ENCODE measurements around the gene PDLIM4. TPM values are rescaled to one million over a fixed set of nuclear protein-coding genes. Genes with fewer than 3 reads are reported as not detected.

Gene PDLIM4
- total RNA-seq, 6 experiments from 2014 or later = 0.24 to 0.95 (median 0.40) TPM; not detected in 2

DNA sequence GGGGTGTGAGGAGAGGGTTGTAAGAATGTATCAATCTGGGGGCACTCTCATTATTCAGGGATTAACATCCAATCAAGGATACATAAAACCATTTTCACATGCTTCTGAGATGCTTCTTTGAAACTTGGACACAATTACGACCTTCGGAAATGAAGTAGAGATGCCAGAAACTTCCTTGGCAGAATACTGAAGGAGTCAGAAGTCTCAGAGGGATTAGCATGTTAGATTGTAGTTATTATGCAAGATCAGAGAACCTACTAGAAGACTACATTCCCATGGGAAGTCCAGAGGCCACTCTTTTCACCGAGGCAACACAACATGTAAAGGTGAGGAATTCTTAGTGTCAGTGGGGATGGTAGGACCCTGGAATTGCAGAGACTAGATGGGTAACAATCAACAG, 31.6 kb downstream of the PDLIM4 start:
- intact Hi-C loops (cut with DNase I) = no loop called here
- no peak for DNase-seq
- WGBS (ENCODE audit: insufficient coverage, low coverage, low lambda C conversion rate, missing lambda C conversion rate) = 86% methylated on average over 3 of the region's 3 CpGs
- Histone ChIP-seq H3K9me3 (no peaks in the 10 kb centered on the region), H3K36me3 (no peaks in the 10 kb centered on the region), H3K4me3 (no peak overlapping the region), H3K27me3 (no peaks in the 10 kb centered on the region), H3K27ac (no peak overlapping the region), H3K4me1 (peaks cover 0 to 4% (median 0%) of the 10 kb centered on the region in 4 donors)
- TF ChIP-seq POLR2A (IDR thresholded peaks at IDR 0.05) = no peak
- TF ChIP-seq, protein P1, sequence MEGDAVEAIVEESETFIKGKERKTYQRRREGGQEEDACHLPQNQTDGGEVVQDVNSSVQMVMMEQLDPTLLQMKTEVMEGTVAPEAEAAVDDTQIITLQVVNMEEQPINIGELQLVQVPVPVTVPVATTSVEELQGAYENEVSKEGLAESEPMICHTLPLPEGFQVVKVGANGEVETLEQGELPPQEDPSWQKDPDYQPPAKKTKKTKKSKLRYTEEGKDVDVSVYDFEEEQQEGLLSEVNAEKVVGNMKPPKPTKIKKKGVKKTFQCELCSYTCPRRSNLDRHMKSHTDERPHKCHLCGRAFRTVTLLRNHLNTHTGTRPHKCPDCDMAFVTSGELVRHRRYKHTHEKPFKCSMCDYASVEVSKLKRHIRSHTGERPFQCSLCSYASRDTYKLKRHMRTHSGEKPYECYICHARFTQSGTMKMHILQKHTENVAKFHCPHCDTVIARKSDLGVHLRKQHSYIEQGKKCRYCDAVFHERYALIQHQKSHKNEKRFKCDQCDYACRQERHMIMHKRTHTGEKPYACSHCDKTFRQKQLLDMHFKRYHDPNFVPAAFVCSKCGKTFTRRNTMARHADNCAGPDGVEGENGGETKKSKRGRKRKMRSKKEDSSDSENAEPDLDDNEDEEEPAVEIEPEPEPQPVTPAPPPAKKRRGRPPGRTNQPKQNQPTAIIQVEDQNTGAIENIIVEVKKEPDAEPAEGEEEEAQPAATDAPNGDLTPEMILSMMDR (IDR thresholded peaks at IDR 0.05) = no peak
- no peak for ATAC-seq

DNA sequence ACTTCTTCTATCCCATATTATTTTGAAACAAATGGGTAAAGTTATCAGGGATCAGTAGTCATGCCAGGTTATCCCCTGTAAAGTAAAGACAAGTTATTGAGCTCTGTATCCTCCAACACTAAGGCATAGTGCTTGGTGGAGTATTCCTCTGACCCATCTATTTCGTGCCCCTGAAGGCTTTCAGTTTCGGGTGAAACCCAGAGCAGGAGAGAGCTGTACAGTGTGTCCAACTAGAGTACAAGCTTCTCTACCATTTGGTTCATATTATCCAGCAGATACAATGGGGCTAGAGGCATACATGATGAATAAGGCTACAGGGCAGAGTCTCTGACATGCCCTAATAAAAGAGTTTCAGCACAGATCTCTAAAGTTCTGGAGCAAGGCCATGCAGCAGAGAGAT, 33.5 kb downstream of the PDLIM4 start:
- no peak for DNase-seq
- Histone ChIP-seq H3K27me3 (no peaks in the 10 kb centered on the region), H3K9me3 (no peaks in the 10 kb centered on the region), H3K4me1 (peaks cover 0 to 12% (median 4%) of the 10 kb centered on the region in 4 donors), H3K4me3 (no peak overlapping the region), H3K36me3 (no peaks in the 10 kb centered on the region), H3K27ac (no peak overlapping the region)
- 88% methylated on average over 2 of the region's 2 CpGs for WGBS (ENCODE audit: insufficient coverage, low coverage, low lambda C conversion rate, missing lambda C conversion rate)
- intact Hi-C loops (cut with DNase I) = no loop called here
- TF ChIP-seq, protein P1 (IDR thresholded peaks at IDR 0.05) = no peak
- TF ChIP-seq POLR2A (IDR thresholded peaks at IDR 0.05) = no peak
- ATAC-seq = no peak

DNA sequence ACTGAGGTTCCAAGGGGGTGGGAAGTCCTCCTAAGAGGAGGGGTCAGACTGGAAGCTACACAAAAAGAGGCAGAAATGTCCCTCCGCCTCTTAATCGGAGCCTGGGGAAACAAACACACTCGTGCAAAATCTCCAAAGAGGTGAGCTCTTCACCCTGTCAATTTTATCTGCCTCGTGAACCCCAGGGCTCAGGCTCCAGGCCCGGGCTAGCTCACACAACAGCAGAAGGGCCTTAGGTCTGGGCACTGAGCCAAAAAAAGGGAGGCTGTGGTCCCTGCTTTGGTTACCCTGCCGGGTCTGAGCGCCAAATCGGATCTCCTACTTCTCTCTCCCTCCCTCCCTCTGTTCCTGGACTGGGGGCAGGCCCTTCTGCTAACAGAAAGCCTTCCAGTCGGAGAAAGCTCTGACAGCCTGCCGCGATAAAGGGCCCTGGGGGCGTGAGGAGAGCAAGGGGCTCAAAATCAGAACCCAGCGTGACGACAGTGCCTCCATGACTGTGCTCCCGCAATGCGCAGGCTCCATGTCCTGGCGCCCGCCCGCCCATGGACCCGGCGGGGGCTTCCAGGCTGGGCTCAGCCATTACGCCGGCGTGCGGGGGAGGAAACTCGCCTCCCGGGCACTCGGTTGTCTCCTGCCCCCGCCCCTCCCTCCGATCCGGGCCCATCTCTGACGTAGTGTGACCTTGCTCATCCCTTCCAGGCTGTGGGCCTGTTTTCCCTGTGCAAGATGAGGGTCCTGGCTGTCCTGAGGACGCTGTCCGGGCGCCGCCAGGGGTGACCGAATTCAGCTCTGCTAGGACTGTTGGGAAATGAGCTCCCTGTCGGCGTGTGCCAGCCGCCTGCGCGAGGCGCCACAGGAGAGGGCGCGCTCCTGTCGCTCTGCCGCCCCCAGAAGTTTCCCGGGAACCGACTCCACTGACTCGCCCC, 35.8 kb downstream of the PDLIM4 start:
- H3K4me1 ChIP-seq = peaks cover 0 to 12% (median 4%) of the 10 kb centered on the region in 4 donors
- DNase-seq (peak; percentile 90 to 91 (median 91)), ATAC-seq (peak; percentile 75 to 78 (median 76))
- no peaks in the 10 kb centered on the region for H3K27me3 ChIP-seq
- no peaks in the 10 kb centered on the region for H3K36me3 ChIP-seq
- 4% methylated on average over 7 of the region's 50 CpGs for WGBS (ENCODE audit: insufficient coverage, low coverage, low lambda C conversion rate, missing lambda C conversion rate)
- TF ChIP-seq, protein P1 (IDR thresholded peaks at IDR 0.05) = peak in 2 of 4 donors; percentile 15 to 20
- no peak for TF ChIP-seq POLR2A (IDR thresholded peaks at IDR 0.05)
- peak overlapping the region; percentile 88 to 98 (median 93) for H3K27ac ChIP-seq
- peak overlapping the region; percentile 60 to 65 (median 63) for H3K4me3 ChIP-seq
- intact Hi-C loops (cut with DNase I) = no loop called here
- H3K9me3 ChIP-seq = no peaks in the 10 kb centered on the region

DNA sequence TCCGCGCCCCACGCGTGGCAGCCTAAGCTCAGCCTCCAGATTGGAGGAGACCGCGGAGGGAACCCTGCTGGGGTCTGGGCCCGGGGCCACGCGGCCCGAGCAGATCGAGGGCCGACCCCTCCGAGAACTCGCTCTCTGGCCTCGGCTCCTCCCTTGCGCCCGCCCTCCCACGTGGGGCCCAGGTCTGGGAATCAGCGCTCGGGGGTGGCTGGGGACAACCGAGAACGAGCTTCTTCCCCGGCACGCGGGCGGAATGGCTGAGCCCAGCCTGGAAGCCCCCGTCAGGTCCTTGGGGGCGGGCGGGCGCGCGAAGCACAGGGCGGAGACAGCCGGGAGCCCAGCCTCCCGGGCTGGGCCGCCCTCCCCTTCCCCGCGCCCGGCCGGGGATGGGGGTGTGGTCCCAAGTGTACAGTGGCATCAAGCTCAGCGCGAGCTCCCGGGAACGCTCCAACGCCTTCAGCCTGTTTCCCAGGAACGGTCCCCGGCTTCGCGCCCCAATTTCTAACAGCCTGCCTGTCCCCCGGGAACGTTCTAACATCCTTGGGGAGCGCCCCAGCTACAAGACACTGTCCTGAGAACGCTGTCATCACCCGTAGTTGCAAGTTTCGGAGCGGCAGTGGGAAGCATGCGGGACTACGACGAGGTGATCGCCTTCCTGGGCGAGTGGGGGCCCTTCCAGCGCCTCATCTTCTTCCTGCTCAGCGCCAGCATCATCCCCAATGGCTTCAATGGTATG, 36.7 kb downstream of the PDLIM4 start, which contains the start of gene SLC22A4:
Gene SLC22A4 (plus strand): TSS at position 403 of the 736 bp plus-strand sequence. CDS start 223 bp downstream, at position 626.
- 0% methylated on average over 7 of the region's 63 CpGs for WGBS (ENCODE audit: insufficient coverage, low coverage, low lambda C conversion rate, missing lambda C conversion rate)
- intact Hi-C loops (cut with DNase I) = no loop called here
- Histone ChIP-seq H3K27ac (peak within 1 kb of the TSS; percentile 88 to 98 (median 93)), H3K9me3 (no peaks in the 10 kb centered on the region), H3K4me3 (peak within 1 kb of the TSS; percentile 60 to 65 (median 63)), H3K4me1 (peaks cover 0 to 12% (median 4%) of the 10 kb centered on the region in 4 donors), H3K27me3 (no peaks in the 10 kb centered on the region), H3K36me3 (no peaks in the 10 kb centered on the region)
- DNase-seq = peak; percentile 94 to 95 (median 95)
- TF ChIP-seq, protein P1 (IDR thresholded peaks at IDR 0.05) = no peak
- peak; percentile 85 for TF ChIP-seq POLR2A (IDR thresholded peaks at IDR 0.05)
- ATAC-seq = peak; percentile 82 to 93 (median 86)
